DND-41 (cell line): ENCODE measurements around the gene PARL.
A peak's percentile ranks its signal among the peaks of the same experiment; 100 is the strongest.

Experiments used
- ATAC-seq: fragments of 200-7000 bp; cut with Tn5 transposase; 3 replicates; pipeline ENCODE4 v1.9.1; 2021; ENCODE audit warnings: low read depth; ENCODE audit not compliant: insufficient read depth
- DNase-seq: peaks from one replicate; pipeline ENCODE4 v3.0.0-alpha.2; 2020
- H2AFZ ChIP-seq: 2 replicates; pipeline ENCODE4 v1.6.0; 2012; ENCODE audit warnings: low read depth, low read length
- H3K27ac ChIP-seq: 2 replicates; pipeline ENCODE4 v1.5.1; 2012; ENCODE audit warnings: low read length, inconsistent platforms
- H3K27me3 ChIP-seq: fragments of 200-600 bp; sonication (generic); 2 replicates; pipeline ENCODE4 v1.6.0; 2012; ENCODE audit warnings: low read length, mild to moderate bottlenecking, inconsistent platforms; ENCODE audit not compliant: insufficient read depth, poor library complexity
- H3K36me3 ChIP-seq: 2 replicates; pipeline ENCODE4 v1.5.1; 2012; ENCODE audit warnings: low read length, inconsistent platforms; ENCODE audit not compliant: insufficient read depth
- H3K4me1 ChIP-seq: 2 replicates; pipeline ENCODE4 v1.5.1; 2012; ENCODE audit warnings: mild to moderate bottlenecking, low read length; ENCODE audit not compliant: insufficient read depth
- H3K4me2 ChIP-seq: 2 replicates; pipeline ENCODE4 v1.6.0; 2012; ENCODE audit warnings: mild to moderate bottlenecking, moderate library complexity, low read length, inconsistent platforms; ENCODE audit not compliant: insufficient read depth
- H3K4me3 ChIP-seq, 2 experiments: fragments of 200-600 bp in 1 of 2; shearing (Covaris generic) in 1 of 2; 2 replicates each; pipeline ENCODE4 v1.5.1; 2012 to 2016; ENCODE audit warnings: inconsistent platforms in 2 of 2, low read length in 2 of 2, mild to moderate bottlenecking in 2 of 2, low read depth in 1 of 2, moderate library complexity in 1 of 2
- H3K79me2 ChIP-seq: 2 replicates; pipeline ENCODE4 v1.6.0; 2012; ENCODE audit warnings: low read length, inconsistent platforms; ENCODE audit not compliant: insufficient read depth
- H3K9ac ChIP-seq: 2 replicates; pipeline ENCODE4 v1.6.0; 2012; ENCODE audit warnings: low read depth, mild to moderate bottlenecking, inconsistent platforms, low read length, moderate library complexity
- H3K9me3 ChIP-seq: 2 replicates; pipeline ENCODE4 v1.5.1; 2012; ENCODE audit warnings: low read length, moderate library complexity, mild to moderate bottlenecking, inconsistent platforms; ENCODE audit not compliant: insufficient read depth, severe bottlenecking
- H4K20me1 ChIP-seq: 2 replicates; pipeline ENCODE4 v1.6.0; 2012; ENCODE audit warnings: low read length; ENCODE audit not compliant: insufficient read depth
- CTCF ChIP-seq: IDR thresholded peaks from 2 replicates; pipeline ENCODE4 v1.5.1; 2012; ENCODE audit warnings: borderline replicate concordance, low read length, moderate library complexity, mild to moderate bottlenecking; ENCODE audit not compliant: poor library complexity, severe bottlenecking; ENCODE audit errors: extremely low read depth
- EZH2 ChIP-seq: IDR thresholded peaks from 3 replicates; pipeline ENCODE4 v1.6.1; 2012; ENCODE audit warnings: borderline replicate concordance, low read depth, mild to moderate bottlenecking, moderate library complexity, low read length, inconsistent platforms; ENCODE audit not compliant: severe bottlenecking

Gene PARL

DNA sequence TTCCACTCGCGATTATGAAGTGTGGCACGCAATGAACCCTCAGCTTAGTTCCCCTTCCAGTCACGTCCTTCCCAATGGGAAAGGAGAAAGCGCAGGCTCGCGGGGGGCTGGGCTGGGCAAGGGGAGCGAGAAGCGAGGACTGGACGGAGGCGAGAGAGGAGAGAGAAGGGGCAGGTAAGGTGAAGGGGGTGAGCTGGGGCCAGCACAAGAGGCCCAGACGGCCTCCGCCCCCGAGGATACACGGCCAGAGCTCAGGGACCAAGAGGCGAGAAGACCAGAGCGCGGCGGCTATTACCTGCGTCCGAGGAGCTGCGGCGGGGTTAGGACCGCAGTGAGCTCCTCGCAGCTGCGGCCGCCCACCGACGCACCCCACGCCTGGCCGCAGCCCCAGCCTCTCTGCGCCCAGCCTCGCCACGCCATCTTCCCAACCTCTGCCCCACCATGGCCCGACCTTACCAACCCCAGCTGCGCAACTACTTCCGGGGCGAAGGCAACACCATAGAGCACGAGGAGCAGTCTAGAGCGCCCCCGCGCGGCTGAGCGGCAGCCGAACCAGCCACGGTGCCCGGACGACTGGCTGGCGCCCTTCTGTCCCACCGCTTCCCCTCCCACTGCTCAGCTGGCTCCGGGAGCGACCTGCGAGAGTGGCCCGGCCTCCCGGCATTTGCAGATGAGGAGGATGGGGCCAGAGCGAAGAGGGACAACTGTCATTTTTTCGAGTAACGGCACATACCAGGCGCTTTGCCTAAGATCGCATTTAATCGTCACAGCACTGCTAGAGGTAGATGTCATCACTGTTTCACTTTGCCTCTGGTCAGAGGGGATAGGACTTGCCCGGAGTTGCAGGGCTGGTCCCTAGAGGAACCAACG is at the start of gene PARL:
TSS of gene PARL (minus strand) at position 454 of the 870 bp plus-strand sequence. CDS start at position 420, 34 bp downstream.
- H3K79me2 ChIP-seq = peaks cover 47% of the 10 kb centered on the region
- H2AFZ ChIP-seq = peak within 1 kb of the TSS; percentile 79
- no peaks in the 10 kb centered on the region for H3K9me3 ChIP-seq
- DNase-seq (peak; percentile 96), ATAC-seq (peak; percentile 99)
- TF ChIP-seq EZH2 = no peak
- peak; percentile 97 for TF ChIP-seq CTCF
- peaks cover 27% of the 10 kb centered on the region for H3K4me1 ChIP-seq
- H3K27ac ChIP-seq = peak within 1 kb of the TSS; percentile 83
- no peaks in the 10 kb centered on the region for H3K36me3 ChIP-seq
- H4K20me1 ChIP-seq = no peaks in the 10 kb centered on the region; the same call in 1 of the 2 replicates
- peak within 1 kb of the TSS; percentile 77 for H3K4me2 ChIP-seq
- H3K27me3 ChIP-seq = no peaks in the 10 kb centered on the region
- H3K9ac ChIP-seq = peak within 1 kb of the TSS; percentile 92
- H3K4me3 ChIP-seq = peak within 1 kb of the TSS; percentile 97

DNA sequence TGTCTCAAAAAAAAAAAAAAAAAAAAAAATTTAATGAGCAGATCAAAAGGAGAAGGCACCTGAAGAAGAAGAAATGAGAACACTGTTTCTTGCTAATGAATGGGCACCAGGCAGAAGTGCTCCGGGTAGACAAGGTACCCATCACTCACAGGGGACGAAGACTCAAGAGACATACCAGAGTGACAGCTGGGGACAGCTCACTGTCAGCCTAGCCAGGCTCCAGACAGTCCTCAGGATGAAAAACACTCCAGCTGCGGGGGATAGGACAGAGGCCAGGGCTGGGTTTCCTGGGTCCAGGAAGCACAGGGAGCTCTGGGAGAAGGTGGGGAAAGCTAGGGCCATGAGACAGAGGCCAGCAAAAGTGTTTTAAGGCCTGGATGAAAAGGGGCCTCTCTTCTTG is 48.5 kb upstream of the PARL start:
- Histone ChIP-seq H4K20me1 (no peaks in the 10 kb centered on the region), H3K4me3 (no peak overlapping the region), H3K79me2 (no peaks in the 10 kb centered on the region), H3K36me3 (peaks cover 39% of the 10 kb centered on the region), H3K4me1 (no peaks in the 10 kb centered on the region), H3K27me3 (no peaks in the 10 kb centered on the region), H3K27ac (no peak overlapping the region), H3K9me3 (no peaks in the 10 kb centered on the region), H3K9ac (no peak overlapping the region), H2AFZ (no peak overlapping the region), H3K4me2 (no peak overlapping the region)
- no peak for ATAC-seq
- no peak for DNase-seq
- no peak for TF ChIP-seq CTCF

DNA sequence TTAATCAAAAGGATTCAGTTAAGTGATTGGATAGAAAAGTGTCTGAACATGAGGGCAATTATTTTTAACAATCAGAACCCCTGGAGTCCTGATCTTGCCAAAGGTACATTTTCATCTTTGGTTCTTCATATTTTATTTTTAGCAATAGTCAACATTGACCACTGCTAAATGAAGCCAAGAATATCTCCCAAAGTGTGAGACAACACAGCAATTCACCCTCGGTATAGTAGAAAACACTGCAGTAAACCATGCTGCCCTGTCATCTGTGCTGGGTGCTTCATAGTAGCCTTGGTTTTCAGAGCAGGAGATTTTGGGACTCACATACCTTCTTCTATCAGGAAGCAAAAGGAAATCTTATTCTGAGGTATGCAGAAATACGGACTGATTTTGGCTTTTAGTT is 47.2 kb upstream of the PARL start:
- DNase-seq (no peak), ATAC-seq (no peak)
- peaks cover 33% of the 10 kb centered on the region; the same call in 1 of the 2 replicates for H3K36me3 ChIP-seq
- no peak overlapping the region for H3K4me2 ChIP-seq
- no peaks in the 10 kb centered on the region for H3K27me3 ChIP-seq
- H3K9me3 ChIP-seq = no peaks in the 10 kb centered on the region
- no peak overlapping the region for H3K9ac ChIP-seq
- H4K20me1 ChIP-seq = no peaks in the 10 kb centered on the region
- TF ChIP-seq EZH2 = no peak
- TF ChIP-seq CTCF = no peak
- H2AFZ ChIP-seq = no peak overlapping the region
- H3K27ac ChIP-seq = no peak overlapping the region
- no peaks in the 10 kb centered on the region for H3K4me1 ChIP-seq
- H3K79me2 ChIP-seq = no peaks in the 10 kb centered on the region
- H3K4me3 ChIP-seq = no peak overlapping the region
